ENCODE measurements around the gene MYL1. TPM values are rescaled to one million over a fixed set of nuclear protein-coding genes. Genes with fewer than 3 reads are reported as not detected.

Gene MYL1
- total RNA-seq, 1 experiment from 2014 or later: not detected

- TF ChIP-seq POLR2AphosphoS5 (IDR thresholded peaks at IDR 0.05; ENCODE audit: low read depth, low read length) (no peak), EZH2 (IDR thresholded peaks at IDR 0.05) (no peak), CEBPB (IDR thresholded peaks at IDR 0.05; ENCODE audit: low read depth) (no peak)
Measured at GRCh38 chr2:210309548-210310233, 5.3 kb downstream of the MYL1 start (continued).

DNA sequence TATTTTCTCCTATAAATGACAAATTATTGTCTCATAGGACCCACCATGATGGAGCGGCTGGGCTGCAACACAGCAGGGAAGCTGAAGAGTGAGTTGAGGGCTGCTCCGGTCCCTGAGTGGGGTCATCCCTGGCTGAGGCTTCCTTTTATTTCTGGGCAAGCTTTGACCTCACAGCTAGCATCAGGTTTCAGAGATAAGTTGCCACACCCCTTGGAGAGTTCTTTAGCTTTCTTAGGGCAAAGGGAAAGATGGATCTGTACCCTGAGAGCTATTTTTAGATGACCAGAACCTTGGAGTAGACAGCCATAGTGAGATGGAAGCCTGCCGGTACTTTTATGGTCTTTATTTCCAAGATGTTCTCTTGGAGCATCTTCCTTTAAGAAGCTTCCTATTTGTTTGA is 11.5 kb downstream of the MYL1 start:
- Histone ChIP-seq H3K27ac (ENCODE audit: low read depth, low read length) (no peak overlapping the region), H3K4me3 (replicated peaks in 1 of 2; ENCODE audit: low read depth in 1 of 2, low read length in 2 of 2) (no peak overlapping the region), H4K20me1 (ENCODE audit: insufficient read depth) (no peaks in the 10 kb centered on the region; the same call in 1 of the 2 replicates), H3K36me3 (ENCODE audit: control insufficient read depth in 1 of 2, insufficient read depth in 2 of 2, low read length in 2 of 2) (no peaks in the 10 kb centered on the region), H3K9me2 (ENCODE audit: insufficient read depth) (no peaks in the 10 kb centered on the region), H3K4me2 (ENCODE audit: low read length) (no peak overlapping the region), H3K79me2 (ENCODE audit: insufficient read depth, low read length) (no peaks in the 10 kb centered on the region), H3K4me1 (ENCODE audit: control insufficient read depth in 1 of 2, insufficient read depth in 2 of 2, low read length in 2 of 2) (no peaks in the 10 kb centered on the region), H3K27me3 (ENCODE audit: insufficient read depth, low read length) (no peaks in the 10 kb centered on the region), H3K9me3 (ENCODE audit: control insufficient read depth in 1 of 2, insufficient read depth in 1 of 2, low read depth in 1 of 2, low read length in 2 of 2) (no peaks in the 10 kb centered on the region), H3K9ac (ENCODE audit: low read length) (no peak overlapping the region), H2AFZ (ENCODE audit: low read depth, low read length, poor library complexity, severe bottlenecking) (no peak overlapping the region)
- ChIA-PET RAD21 (ENCODE audit: low non-redundant PET in 1 of 2, low total read pairs in 2 of 2, uncharacterized antibody in 2 of 2, unreplicated experiment in 2 of 2) (no interaction called here), CTCF (no interaction called here), POLR2A (no interaction called here)
- intact Hi-C loops (cut with micrococcal nuclease): no loop called here
- no peak for ATAC-seq
- BruUV-seq (replicated peaks): no TSS peak
- no peak for DNase-seq (ENCODE audit: low read depth, low spot score)
- no peak for TF ChIP-seq EZH2 (IDR thresholded peaks at IDR 0.05)
- TF ChIP-seq EZH2phosphoT487 (IDR thresholded peaks at IDR 0.05; ENCODE audit: borderline replicate concordance): no peak
- TF ChIP-seq CEBPB (IDR thresholded peaks at IDR 0.05; ENCODE audit: low read depth): no peak
- no peak for TF ChIP-seq SIN3A (IDR thresholded peaks at IDR 0.05; ENCODE audit: low read depth)
- no peak for TF ChIP-seq YY1 (IDR thresholded peaks at IDR 0.05; ENCODE audit: extremely low read depth, insufficient replicate concordance, low read depth, low read length)
- TF ChIP-seq POLR2AphosphoS5 (IDR thresholded peaks at IDR 0.05; ENCODE audit: low read depth, low read length): no peak
- no peak for TF ChIP-seq RAD21 (IDR thresholded peaks at IDR 0.05; ENCODE audit: low read depth)
- TF ChIP-seq SP1 (IDR thresholded peaks at IDR 0.05; ENCODE audit: low read depth): no peak
- no peak for TF ChIP-seq ZBTB33 (IDR thresholded peaks at IDR 0.05; ENCODE audit: extremely low read depth, insufficient replicate concordance, low read length)
- TF ChIP-seq POLR2A (IDR thresholded peaks at IDR 0.05; ENCODE audit: borderline replicate concordance, extremely low read depth, insufficient read depth, insufficient read length): no peak
- no peak for TF ChIP-seq REST (IDR thresholded peaks at IDR 0.05; ENCODE audit: low read depth)
- no peak for TF ChIP-seq TCF7L2 (IDR thresholded peaks at IDR 0.05; ENCODE audit: borderline replicate concordance, extremely low read depth, insufficient read depth, insufficient read length)
- no peak for TF ChIP-seq ZNF274 (IDR thresholded peaks at IDR 0.05; ENCODE audit: low read depth, low read length)
- TF ChIP-seq CBX3 (IDR thresholded peaks at IDR 0.05; ENCODE audit: low read depth): no peak
- no peak for TF ChIP-seq ATF3 (IDR thresholded peaks at IDR 0.05)
- TF ChIP-seq CTCF (IDR thresholded peaks at IDR 0.05 in 2 of 3, conservative IDR thresholded peaks at IDR 0.05 in 1 of 3; ENCODE audit: borderline replicate concordance in 1 of 3, insufficient read depth in 1 of 3, low read depth in 2 of 3, low read length in 2 of 3): no peak
- TF ChIP-seq JUND (IDR thresholded peaks at IDR 0.05): no peak

Data from HCT116 (cell line).